ENCODE results near the gene NDRG3. TPM values are rescaled to one million over a fixed set of nuclear protein-coding genes. Genes with fewer than 3 reads are reported as not detected.

Gene NDRG3
- polyA plus RNA-seq, 1 of the 3 experiments (the other 2 are of a cell fraction): 20.5 TPM

GRCh38 chr20:36760647-36761046 is 14.8 kb upstream of the NDRG3 start:
- Histone ChIP-seq H3K79me2 (ENCODE audit: insufficient read depth) (no peaks in the 10 kb centered on the region), H3K4me3 (ENCODE audit: low read depth in 2 of 2, low read length in 1 of 2) (no peak overlapping the region), H3K9ac (no peak overlapping the region), H3K4me2 (no peak overlapping the region), H3K9me3 (no peaks in the 10 kb centered on the region), H2AFZ (ENCODE audit: low read depth) (no peak overlapping the region), H3K36me3 (replicated peaks in 1 of 2; ENCODE audit: control insufficient read depth in 1 of 2, insufficient read depth in 2 of 2, low read length in 1 of 2) (peaks cover 0 to 26% of the 10 kb centered on the region in 2 experiments), H3F3A (replicated peaks; ENCODE audit: insufficient read depth) (peaks cover 7% of the 10 kb centered on the region), H3K27me3 (ENCODE audit: insufficient read depth) (no peaks in the 10 kb centered on the region), H3K4me1 (ENCODE audit: control insufficient read depth in 1 of 2, insufficient read depth in 2 of 2, low read depth in 1 of 2, low read length in 1 of 2) (no peaks in the 10 kb centered on the region), H3K27ac (ENCODE audit: low read depth in 2 of 2, low read length in 1 of 2) (no peak overlapping the region), H3K9me2 (no peaks in the 10 kb centered on the region), H4K20me1 (ENCODE audit: insufficient read depth) (no peaks in the 10 kb centered on the region)
- TF ChIP-seq EZH2phosphoT487 (IDR thresholded peaks at IDR 0.05; ENCODE audit: borderline replicate concordance, low read depth) (no peak), IRF3 (IDR thresholded peaks at IDR 0.05; ENCODE audit: low read depth, low read length) (no peak), TAF1 (IDR thresholded peaks at IDR 0.05; ENCODE audit: borderline replicate concordance, low read depth, low read length) (no peak), RFX5 (IDR thresholded peaks at IDR 0.05; ENCODE audit: low read length) (no peak), FOXJ3 (CRISPR knock-in tag; IDR thresholded peaks at IDR 0.05) (no peak), NRF1 (IDR thresholded peaks at IDR 0.05; ENCODE audit: low read depth, low read length) (no peak), ELF1 (IDR thresholded peaks at IDR 0.05) (no peak), FOXM1 (IDR thresholded peaks at IDR 0.05; ENCODE audit: low read depth) (no peak), USF2 (IDR thresholded peaks at IDR 0.05; ENCODE audit: borderline replicate concordance, low read depth, low read length) (no peak), PBX3 (IDR thresholded peaks at IDR 0.05) (no peak), FOSL2 (IDR thresholded peaks at IDR 0.05; ENCODE audit: borderline replicate concordance, low read depth) (no peak), MXI1 (IDR thresholded peaks at IDR 0.05; ENCODE audit: low read depth, low read length) (no peak), GATA2 (CRISPR knock-in tag; IDR thresholded peaks at IDR 0.05) (no peak), MAX (IDR thresholded peaks at IDR 0.05; ENCODE audit: low read depth) (no peak), ZBTB33 (IDR thresholded peaks at IDR 0.05; ENCODE audit: borderline replicate concordance, low read depth) (no peak), TEAD4 (IDR thresholded peaks at IDR 0.05; ENCODE audit: borderline replicate concordance, insufficient read depth) (no peak), TCF12 (IDR thresholded peaks at IDR 0.05) (no peak), JUND (IDR thresholded peaks at IDR 0.05) (no peak), EP300 (IDR thresholded peaks at IDR 0.05; ENCODE audit: borderline replicate concordance in 1 of 2, low read depth in 1 of 2, low read length in 1 of 2) (no peak)
- DNase-seq: no peak
- CTCF ChIA-PET: interaction anchor here (0.7 kb wide), 1 partner anchor 103 kb away, joined by 4 read pairs; a partner anchor contains a TSS
- 94% methylated on average over 6 of the region's 6 CpGs for WGBS (ENCODE audit: low lambda C conversion rate)
- POLR2A ChIA-PET: no interaction called here
